CMK (cell line): ENCODE measurements around the gene ZGPAT.

Experiments
- DNase-seq: peaks from one replicate; pipeline ENCODE4 v3.0.0-alpha.2; 2010; ENCODE audit warnings: low read depth

Gene ZGPAT

DNA sequence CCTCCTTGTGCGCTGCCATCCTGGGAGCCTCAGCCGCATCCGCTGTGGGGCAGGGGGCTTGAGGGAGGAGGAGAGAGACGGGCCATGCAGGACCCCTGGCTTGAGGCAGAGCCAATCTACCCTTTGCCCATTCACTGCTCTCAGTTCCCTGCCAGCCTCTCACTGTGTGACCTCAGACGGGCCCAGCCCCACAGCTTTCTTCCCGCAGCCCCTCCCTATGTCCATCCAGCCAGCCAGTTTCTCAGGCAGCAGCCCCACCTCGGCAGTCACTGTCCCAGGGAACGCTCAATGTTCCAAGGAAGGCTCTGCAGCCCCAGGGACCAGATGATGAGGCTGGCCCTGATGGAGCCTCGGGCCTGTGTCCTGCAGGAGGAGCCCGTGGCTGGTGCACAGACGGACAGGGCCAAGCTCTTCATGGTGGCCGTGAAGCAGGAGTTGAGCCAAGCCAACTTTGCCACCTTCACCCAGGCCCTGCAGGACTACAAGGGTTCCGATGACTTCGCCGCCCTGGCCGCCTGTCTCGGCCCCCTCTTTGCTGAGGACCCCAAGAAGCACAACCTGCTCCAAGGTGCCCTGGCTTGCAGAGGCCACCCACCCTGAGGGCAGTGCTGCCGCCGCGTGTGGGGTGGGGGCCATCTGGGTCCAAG is 15.3 kb upstream of the ZGPAT start:
- no peak for DNase-seq

DNA sequence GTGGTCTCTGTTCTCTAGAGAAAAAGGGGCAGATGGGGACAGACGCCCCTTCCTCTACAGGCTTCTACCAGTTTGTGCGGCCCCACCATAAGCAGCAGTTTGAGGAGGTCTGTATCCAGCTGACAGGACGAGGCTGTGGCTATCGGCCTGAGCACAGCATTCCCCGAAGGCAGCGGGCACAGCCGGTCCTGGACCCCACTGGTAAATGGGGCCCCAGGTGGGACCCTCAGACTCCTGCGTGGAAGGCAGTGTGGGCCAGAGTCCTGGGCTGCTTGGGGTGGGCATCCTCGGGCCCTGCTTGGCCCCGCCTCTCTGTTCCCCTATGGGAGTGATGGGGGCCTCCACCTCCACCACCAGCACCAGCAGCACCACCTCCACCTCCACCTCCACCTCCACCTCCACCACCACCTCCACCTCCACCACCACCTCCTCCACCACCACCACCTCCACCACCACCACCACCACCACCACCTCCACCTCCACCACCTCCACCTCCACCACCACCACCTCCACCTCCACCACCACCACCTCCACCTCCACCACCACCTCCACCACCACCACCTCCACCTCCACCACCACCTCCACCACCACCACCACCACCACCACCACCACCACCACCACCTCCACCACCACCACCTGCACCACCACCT is 14.6 kb upstream of the ZGPAT start:
- no peak for DNase-seq

DNA sequence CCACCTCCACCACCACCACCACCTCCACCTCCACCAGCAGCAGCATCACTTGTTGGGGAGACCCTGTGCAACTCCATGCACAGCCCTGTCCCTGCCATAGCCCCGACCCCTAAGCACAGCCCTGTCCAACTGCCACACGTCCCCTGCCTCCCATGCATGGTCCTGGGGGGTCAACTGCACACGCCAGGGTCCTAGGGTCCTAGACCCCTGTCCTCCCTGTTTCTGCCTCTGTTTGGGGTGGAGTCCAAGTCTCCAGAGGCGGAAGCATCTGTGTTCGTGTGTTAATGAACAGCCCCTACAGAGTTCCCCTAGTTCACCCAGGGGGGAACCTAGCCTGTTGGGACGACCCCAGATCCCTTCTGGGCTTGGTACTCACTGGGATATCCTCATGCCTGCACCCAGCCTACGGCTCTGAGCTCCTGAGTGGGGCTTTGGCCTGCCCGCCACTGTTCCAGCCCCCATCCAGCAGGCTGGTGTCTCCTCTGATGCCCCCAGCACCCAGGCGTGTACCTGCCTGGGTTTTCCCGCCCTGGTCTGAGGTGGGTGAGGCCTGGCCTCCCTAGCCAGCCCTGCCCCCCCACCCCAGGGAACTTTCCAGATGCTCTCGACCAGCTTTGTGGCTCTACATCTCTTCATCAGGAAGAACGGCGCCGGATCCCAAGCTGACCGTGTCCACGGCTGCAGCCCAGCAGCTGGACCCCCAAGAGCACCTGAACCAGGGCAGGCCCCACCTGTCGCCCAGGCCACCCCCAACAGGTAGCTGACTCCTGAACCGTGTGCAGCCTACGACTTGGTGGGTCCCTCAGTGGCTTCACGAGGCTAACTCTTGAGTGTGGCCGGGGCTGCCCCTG is 13.9 kb upstream of the ZGPAT start:
- DNase-seq, result no peak

DNA sequence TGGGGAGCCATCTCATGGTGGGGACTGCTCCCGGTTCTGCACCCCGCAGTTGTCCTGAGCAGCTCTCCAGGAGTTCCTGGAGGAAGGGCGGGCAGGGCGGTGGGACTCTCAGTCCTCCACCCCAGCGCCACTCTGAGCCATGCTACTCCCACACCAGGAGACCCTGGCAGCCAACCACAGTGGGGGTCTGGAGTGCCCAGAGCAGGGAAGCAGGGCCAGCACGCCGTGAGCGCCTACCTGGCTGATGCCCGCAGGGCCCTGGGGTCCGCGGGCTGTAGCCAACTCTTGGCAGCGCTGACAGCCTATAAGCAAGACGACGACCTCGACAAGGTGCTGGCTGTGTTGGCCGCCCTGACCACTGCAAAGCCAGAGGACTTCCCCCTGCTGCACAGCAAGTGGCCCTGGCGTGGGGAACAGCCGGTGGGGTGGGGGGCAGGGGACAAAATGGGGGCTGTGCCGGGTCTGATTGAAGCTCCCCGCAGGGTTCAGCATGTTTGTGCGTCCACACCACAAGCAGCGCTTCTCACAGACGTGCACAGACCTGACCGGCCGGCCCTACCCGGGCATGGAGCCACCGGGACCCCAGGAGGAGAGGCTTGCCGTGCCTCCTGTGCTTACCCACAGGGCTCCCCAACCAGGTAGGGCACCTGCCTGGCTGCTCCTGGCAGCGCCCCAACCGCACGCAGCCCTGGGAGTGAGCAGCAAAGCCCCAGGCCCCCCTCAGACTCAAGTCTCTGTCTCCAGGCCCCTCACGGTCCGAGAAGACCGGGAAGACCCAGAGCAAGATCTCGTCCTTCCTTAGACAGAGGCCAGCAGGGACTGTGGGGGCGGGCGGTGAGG is 13.0 kb upstream of the ZGPAT start:
- DNase-seq, result no peak

DNA sequence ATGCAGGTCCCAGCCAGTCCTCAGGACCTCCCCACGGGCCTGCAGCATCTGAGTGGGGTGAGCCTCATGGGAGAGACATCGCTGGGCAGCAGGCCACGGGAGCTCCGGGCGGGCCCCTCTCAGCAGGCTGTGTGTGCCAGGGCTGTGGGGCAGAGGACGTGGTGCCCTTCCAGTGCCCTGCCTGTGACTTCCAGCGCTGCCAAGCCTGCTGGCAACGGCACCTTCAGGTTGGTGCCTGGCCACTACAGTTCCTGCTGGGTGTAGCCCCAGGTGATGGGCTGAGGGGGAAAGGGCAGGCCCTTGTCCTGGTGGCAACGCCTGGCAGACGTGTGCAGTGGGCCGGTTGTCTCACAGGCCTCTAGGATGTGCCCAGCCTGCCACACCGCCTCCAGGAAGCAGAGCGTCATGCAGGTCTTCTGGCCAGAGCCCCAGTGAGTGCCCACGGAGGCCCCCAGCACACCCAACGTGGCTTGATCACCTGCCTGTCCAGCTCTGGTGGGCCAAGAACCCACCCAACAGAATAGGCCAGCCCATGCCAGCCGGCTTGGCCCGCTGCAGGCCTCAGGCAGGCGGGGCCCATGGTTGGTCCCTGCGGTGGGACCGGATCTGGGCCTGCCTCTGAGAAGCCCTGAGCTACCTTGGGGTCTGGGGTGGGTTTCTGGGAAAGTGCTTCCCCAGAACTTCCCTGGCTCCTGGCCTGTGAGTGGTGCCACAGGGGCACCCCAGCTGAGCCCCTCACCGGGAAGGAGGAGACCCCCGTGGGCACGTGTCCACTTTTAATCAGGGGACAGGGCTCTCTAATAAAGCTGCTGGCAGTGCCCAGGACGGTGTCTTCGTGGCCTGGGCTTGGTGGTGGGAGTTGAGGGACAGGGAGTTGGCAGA is 12.2 kb upstream of the ZGPAT start:
- DNase-seq, result no peak

DNA sequence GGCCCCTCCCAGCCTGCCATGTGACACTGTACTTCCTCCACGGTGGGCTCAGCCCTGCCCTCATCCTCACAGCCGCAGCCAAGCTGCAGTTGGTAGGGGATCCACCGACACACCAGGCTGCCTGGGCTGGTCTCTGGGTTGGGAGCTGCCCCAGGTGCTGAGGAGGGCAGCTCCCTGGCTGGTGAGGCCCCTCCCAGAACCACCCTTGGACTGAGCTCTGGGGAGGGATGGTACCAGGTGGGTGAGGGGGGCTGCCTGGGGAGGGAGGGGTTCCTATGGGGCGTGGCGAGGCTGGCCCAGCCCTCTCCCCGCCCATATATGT is 11.6 kb upstream of the ZGPAT start:
- no peak for DNase-seq

DNA sequence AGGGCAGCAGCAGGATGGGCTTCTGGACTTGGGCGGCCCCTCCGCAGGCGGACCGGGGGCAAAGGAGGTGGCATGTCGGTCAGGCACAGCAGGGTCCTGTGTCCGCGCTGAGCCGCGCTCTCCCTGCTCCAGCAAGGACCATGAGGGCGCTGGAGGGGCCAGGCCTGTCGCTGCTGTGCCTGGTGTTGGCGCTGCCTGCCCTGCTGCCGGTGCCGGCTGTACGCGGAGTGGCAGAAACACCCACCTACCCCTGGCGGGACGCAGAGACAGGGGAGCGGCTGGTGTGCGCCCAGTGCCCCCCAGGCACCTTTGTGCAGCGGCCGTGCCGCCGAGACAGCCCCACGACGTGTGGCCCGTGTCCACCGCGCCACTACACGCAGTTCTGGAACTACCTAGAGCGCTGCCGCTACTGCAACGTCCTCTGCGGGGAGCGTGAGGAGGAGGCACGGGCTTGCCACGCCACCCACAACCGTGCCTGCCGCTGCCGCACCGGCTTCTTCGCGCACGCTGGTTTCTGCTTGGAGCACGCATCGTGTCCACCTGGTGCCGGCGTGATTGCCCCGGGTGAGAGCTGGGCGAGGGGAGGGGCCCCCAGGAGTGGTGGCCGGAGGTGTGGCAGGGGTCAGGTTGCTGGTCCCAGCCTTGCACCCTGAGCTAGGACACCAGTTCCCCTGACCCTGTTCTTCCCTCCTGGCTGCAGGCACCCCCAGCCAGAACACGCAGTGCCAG is 11.0 kb upstream of the ZGPAT start, which contains the start of gene TNFRSF6B:
Gene TNFRSF6B, plus strand, starts transcription at position 25 of the 729 bp plus-strand sequence. Its CDS starts 116 bp downstream, at position 141.
- DNase-seq, result no peak

DNA sequence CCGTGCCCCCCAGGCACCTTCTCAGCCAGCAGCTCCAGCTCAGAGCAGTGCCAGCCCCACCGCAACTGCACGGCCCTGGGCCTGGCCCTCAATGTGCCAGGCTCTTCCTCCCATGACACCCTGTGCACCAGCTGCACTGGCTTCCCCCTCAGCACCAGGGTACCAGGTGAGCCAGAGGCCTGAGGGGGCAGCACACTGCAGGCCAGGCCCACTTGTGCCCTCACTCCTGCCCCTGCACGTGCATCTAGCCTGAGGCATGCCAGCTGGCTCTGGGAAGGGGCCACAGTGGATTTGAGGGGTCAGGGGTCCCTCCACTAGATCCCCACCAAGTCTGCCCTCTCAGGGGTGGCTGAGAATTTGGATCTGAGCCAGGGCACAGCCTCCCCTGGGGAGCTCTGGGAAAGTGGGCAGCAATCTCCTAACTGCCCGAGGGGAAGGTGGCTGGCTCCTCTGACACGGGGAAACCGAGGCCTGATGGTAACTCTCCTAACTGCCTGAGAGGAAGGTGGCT is 10.4 kb upstream of the ZGPAT start:
- no peak for DNase-seq

DNA sequence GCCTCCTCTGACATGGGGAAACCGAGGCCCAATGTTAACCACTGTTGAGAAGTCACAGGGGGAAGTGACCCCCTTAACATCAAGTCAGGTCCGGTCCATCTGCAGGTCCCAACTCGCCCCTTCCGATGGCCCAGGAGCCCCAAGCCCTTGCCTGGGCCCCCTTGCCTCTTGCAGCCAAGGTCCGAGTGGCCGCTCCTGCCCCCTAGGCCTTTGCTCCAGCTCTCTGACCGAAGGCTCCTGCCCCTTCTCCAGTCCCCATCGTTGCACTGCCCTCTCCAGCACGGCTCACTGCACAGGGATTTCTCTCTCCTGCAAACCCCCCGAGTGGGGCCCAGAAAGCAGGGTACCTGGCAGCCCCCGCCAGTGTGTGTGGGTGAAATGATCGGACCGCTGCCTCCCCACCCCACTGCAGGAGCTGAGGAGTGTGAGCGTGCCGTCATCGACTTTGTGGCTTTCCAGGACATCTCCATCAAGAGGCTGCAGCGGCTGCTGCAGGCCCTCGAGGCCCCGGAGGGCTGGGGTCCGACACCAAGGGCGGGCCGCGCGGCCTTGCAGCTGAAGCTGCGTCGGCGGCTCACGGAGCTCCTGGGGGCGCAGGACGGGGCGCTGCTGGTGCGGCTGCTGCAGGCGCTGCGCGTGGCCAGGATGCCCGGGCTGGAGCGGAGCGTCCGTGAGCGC is 9.8 kb upstream of the ZGPAT start:
- no peak for DNase-seq

DNA sequence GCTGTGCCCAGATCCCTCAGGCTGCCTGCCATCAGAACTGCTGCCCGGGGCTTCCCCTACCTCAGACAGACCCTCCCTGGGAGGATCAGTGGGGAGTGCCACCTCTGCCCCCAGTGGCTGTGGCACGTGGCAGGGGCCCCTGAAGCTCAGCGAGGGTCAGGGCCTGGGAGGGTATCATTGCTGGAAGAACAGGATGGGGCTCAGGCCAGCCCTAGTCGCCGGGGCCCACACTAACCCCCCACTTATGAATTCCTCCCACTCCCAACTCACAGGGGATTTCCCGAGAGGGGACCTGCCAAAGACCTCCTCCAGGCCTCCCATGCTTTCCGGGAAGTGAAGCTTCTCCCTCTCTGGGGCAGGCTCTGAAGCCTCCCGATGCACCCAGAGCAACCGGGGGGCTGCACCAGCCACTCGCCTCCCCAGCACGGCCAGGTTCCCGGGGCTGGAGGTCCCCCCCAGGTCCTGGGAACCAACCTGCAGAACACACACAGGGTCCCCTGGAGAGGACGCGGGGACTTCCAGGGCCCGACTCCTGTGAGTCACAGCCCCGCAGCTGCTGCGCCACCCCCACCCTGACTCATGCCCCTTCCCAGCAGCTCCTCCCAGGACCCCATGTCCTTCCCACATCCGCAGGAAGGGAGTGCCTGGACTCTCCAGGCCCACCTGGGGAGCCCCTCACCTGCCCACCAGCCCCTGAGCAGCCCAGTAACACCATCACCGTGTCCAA is 8.9 kb upstream of the ZGPAT start:
- DNase-seq, result no peak

DNA sequence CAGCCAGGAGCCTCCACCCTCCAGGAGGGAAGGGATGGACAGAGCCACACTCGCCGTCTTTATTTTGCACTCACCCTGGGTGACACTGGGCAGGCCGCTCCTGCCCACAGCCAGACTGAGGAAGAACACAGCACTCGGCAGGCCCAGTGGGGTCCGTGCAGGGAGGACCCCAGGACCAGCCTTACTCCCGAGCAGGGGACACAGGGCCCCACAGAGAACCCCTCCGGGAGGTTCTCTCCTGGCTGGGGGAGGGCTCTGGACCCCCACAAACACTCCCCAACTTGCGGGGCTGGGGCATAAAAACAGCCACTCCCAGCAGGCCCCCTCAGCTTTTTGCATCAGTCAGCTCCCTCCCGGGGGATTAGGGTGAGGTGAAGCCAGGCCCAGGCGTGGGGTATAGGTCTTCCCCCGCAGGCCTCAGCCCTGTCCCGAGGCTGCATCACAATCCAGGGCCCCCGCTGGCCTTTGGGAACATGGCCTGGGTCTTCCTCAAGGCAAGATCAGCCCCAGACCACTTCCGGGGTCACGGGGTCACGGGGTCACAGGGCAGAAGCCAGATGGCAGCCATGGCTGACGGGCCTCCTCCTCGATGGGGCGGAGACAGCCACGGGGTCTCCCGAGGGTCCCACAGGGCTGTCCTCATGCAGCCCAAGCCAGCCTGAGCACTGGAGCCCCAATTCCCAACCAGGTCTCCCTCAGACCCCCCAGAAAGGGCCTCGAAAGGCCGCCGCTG is 8.2 kb upstream of the ZGPAT start:
- no peak for DNase-seq

DNA sequence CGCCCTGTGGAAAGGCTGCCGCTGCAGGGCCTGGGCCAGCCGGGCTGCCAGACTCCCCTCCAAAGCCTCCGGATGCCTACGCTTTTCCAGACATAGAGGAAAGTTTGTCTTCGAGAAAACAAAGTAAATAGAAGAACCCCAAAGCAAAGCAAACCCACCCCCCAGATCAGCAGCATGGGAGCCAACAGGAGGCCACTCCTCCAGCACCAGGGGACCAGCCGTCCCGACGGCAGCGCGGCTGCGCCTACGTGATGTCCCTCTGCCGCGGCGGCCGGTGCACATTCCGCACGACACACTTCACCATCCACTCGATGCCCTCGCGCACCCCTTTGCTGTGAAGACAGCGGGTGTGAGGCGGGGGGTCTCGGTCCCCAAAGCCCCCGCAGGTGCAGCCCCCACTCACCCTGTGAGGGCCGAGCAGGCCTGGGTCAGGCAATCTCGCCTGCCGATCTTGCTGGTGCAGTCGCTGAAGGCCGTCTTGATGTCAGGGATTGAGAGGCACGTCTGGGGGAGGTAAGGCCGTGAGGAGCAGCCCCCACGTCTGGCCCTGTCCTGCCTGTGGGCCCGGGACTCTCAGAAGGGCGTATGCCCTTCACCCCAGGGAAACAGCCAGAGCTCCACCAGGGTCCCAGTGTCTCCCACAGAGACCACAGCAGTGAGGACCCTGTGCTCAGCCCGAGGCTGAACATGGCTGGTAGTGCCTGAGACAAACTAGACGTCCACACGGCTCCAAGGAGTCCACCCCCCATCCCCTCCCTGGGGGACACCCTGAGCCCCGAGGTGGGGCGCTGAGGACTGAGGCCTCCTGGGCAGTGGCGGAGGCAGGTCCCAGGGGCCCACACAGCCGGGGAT is 7.4 kb upstream of the ZGPAT start:
- DNase-seq, result no peak

DNA sequence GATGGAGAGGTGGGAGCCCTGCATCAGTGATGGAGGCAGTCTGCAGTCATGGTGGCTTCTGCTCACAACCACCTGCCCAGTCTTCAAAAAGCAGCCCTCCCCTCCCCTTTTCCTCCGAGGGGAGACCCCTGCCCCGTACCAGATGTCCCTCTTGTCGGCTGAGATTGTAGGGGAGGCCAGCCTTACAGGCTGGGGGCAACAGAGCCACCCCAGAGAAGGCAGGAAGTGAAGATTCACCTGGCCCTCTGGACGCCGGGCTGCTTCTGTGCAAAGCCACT is 6.8 kb upstream of the ZGPAT start:
- no peak for DNase-seq

DNA sequence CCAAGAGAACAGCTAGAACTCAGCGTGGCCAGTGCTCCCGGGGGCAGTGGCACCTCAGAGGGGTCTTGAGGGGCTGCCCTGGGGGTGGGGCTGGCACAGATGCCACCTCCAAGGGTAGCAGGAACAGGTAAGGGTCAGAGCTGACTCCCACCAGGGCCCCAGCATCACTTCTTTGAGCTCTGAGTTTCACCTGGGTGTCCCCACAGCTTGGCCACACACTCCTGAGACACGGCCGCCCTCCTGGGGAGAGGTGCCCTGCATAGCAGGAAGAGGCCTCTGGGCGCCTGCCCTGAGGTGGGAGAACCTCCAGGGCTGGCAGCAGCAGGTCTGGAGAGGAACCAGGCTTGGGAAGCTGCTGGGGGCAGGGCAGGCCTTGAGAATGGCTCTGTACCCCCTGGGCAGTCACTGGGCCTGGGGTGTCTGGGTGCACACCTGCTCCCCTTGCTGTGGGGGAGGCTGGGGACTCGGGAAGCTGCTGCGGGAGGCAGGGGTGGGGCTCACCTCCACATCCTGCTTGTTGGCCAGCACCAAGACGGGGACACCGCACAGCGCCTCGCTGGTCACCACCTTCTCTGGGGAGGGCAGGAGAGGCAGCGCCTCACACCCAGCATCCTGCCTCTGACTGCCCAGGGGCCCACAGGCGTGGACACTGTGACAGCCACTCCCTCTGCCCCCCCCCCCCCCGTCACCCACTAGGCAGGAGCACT is 6.4 kb upstream of the ZGPAT start:
- no peak for DNase-seq

DNA sequence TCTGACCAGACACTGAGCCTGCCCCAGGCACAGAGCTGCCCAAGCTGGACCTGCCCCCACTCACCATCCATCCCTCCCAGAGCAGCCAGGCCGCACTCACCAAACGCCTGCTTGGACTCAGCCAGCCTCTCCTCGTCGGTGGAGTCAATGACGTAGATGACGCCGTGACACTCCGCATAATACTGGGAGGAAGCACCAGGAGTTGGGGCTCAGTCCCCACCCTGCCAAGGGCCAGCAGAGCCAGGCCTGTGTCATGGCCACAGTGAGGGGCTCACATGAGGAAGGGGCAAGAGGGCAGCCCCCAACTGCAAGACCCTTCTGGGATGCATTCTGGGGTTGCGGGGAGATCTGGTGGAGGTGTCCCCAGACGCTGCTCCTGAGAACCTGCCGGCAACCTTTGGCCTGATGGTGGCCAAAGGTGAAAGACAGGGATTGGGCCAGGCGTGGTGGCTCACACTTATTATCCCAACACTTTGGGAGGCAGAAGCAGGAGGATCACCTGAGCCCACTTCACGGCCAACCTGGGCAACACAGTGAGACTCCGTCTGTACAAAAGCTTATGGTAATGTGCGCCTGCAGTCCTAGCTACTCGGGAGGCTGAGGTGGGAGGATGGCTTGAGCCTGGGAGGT is 5.7 kb upstream of the ZGPAT start:
- no peak for DNase-seq

DNA sequence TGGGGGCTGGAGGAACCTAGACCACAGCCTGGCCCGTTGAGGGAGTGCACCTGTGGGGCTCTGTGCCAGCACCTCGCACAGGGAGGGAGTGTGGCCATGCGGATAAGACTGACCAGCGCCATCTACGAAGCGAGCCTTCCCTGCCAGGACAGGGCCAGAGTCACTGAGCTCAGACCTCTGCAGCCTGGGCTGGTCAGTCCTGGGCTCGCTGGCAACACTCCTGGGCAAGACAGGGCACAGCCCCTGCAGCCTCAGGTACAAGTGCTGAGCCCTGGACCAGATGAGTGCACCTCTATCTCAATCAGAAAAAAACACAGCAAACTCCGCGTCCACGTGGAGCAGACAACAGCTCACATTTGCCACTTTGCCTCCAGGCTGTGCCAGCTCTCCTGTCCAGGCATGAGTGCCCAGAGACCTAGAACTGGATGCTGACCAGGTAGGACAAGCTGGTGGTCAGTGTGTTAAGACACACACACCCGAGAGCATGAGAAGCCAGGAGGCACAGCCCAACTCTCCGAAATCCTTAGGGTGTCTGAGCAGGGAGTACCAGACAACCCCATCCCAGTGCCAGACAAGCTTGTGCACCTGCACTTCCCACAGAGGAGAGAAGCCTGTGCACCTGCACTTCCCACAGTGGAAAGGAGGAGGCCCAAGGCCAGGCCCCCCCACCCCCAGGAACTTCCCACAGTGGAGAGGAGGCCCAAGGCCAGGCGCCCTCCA is 4.9 kb upstream of the ZGPAT start:
- no peak for DNase-seq
